GM19193 (cell line): ENCODE results near the gene PIK3R5.

Experiments
- POLR2A ChIP-seq: IDR thresholded peaks from 4 replicates; pipeline ENCODE4 v1.6.1; 2011; ENCODE audit not compliant: insufficient read depth, insufficient read length; ENCODE audit errors: extremely low read depth

PIK3R5 gene

GRCh38 chr17:8947201-8947600 lies 18.3 kb downstream of the PIK3R5 start:
- TF ChIP-seq POLR2A, result no peak

- TF ChIP-seq POLR2A, result no peak
Measured at GRCh38 chr17:8946476-8946875, 19.0 kb downstream of the PIK3R5 start.

- TF ChIP-seq POLR2A, result no peak
Measured at GRCh38 chr17:8946071-8946470, 19.4 kb downstream of the PIK3R5 start.

- no peak for TF ChIP-seq POLR2A
Measured at GRCh38 chr17:8944748-8945147, 20.8 kb downstream of the PIK3R5 start.

GRCh38 chr17:8944083-8944482 lies 21.4 kb downstream of the PIK3R5 start:
- TF ChIP-seq POLR2A, result no peak

- no peak for TF ChIP-seq POLR2A
Measured at GRCh38 chr17:8941980-8942622, 23.4 kb downstream of the PIK3R5 start.

- TF ChIP-seq POLR2A, result no peak
Measured at GRCh38 chr17:8941520-8941919, 24.0 kb downstream of the PIK3R5 start.

- TF ChIP-seq POLR2A, result no peak
Measured at GRCh38 chr17:8940866-8941471, 24.5 kb downstream of the PIK3R5 start.

- TF ChIP-seq POLR2A, result no peak
Measured at GRCh38 chr17:8939496-8940334, 25.8 kb downstream of the PIK3R5 start.

GRCh38 chr17:8938933-8939332 lies 26.6 kb downstream of the PIK3R5 start:
- no peak for TF ChIP-seq POLR2A

- TF ChIP-seq POLR2A, result no peak
Measured at GRCh38 chr17:8935191-8935590, 30.3 kb downstream of the PIK3R5 start.

- no peak for TF ChIP-seq POLR2A
Measured at GRCh38 chr17:8934346-8934745, 31.2 kb downstream of the PIK3R5 start.

GRCh38 chr17:8930649-8931048 lies 34.9 kb downstream of the PIK3R5 start:
- TF ChIP-seq POLR2A, result no peak

- TF ChIP-seq POLR2A, result no peak
Measured at GRCh38 chr17:8928347-8928746, 37.2 kb downstream of the PIK3R5 start.

GRCh38 chr17:8927395-8927794 lies 38.1 kb downstream of the PIK3R5 start:
- no peak for TF ChIP-seq POLR2A

GRCh38 chr17:8925808-8926207 lies 39.7 kb downstream of the PIK3R5 start:
- no peak for TF ChIP-seq POLR2A
